ELR (cell line): ENCODE data around the gene ZBTB21.
A peak's percentile ranks its signal among the peaks of the same experiment; 100 is the strongest.
"Not testable (repeated sequence)": the region's sequence is repeated elsewhere in the genome, so short reads cannot be mapped to it uniquely, and the experiment has no call there.

ENCODE experiments used
- DNase-seq: peaks from one replicate; pipeline ENCODE4 v3.0.0-alpha.2; 2015; ENCODE audit warnings: low read depth

Gene ZBTB21

GRCh38 chr21:41967708-41968107, 42.5 kb downstream of the ZBTB21 start:
- no peak for DNase-seq

- no peak for DNase-seq
Observed at GRCh38 chr21:41966872-41967621, 43.1 kb downstream of the ZBTB21 start.

- DNase-seq = peak; percentile 73
Observed at GRCh38 chr21:41966041-41966833, 43.9 kb downstream of the ZBTB21 start.

GRCh38 chr21:41965461-41966013, 44.6 kb downstream of the ZBTB21 start:
- no peak for DNase-seq

- no peak for DNase-seq
Observed at GRCh38 chr21:41965045-41965444, 45.1 kb downstream of the ZBTB21 start.

GRCh38 chr21:41964171-41964570, 46.0 kb downstream of the ZBTB21 start:
- no peak for DNase-seq

- DNase-seq = no peak
Observed at GRCh38 chr21:41962425-41962966, 47.7 kb downstream of the ZBTB21 start.

- no peak for DNase-seq
Observed at GRCh38 chr21:41961753-41962152, 48.4 kb downstream of the ZBTB21 start.

GRCh38 chr21:41961282-41961701, 48.9 kb downstream of the ZBTB21 start:
- DNase-seq = peak; percentile 97

GRCh38 chr21:41960386-41960785, 49.8 kb downstream of the ZBTB21 start:
- no peak for DNase-seq

GRCh38 chr21:41959697-41960096, 50.5 kb downstream of the ZBTB21 start:
- not testable (repeated sequence) for DNase-seq

- no peak for DNase-seq
Observed at GRCh38 chr21:41958886-41959563, 51.1 kb downstream of the ZBTB21 start.

- DNase-seq = peak; percentile 96
Observed at GRCh38 chr21:41957991-41958766, 52.0 kb downstream of the ZBTB21 start.

- peak; percentile 89 for DNase-seq
Observed at GRCh38 chr21:41956926-41957729, 53.0 kb downstream of the ZBTB21 start.

GRCh38 chr21:41955516-41955915, 54.6 kb downstream of the ZBTB21 start:
- DNase-seq = no peak

- DNase-seq = no peak
Observed at GRCh38 chr21:41954654-41955499, 55.3 kb downstream of the ZBTB21 start.

- peak; percentile 85 for DNase-seq
Observed at GRCh38 chr21:41953831-41954653, 56.1 kb downstream of the ZBTB21 start, which contains the start of gene C2CD2. TSS of gene C2CD2 (minus strand) at chr21:41954018. CDS start at chr21:41953648, 370 bp downstream.

GRCh38 chr21:41953249-41953830, 56.8 kb downstream of the ZBTB21 start:
- DNase-seq = peak; percentile 39
